Brain microvascular endothelial cell (primary cell): ENCODE data around the gene GRB2.
"Not testable (repeated sequence)": the region's sequence is repeated elsewhere in the genome, so short reads cannot be mapped to it uniquely, and the experiment has no call there.

Experiments used
- DNase-seq: peaks from one replicate; pipeline ENCODE4 v3.0.0-alpha.2; 2020
- H3K27ac ChIP-seq: fragments of 250-450 bp; sonication (Bioruptor Pico); 2 replicates; pipeline ENCODE4 v1.5.1; 2020; ENCODE audit warnings: mild to moderate bottlenecking, moderate library complexity
- H3K27me3 ChIP-seq: fragments of 250-450 bp; sonication (Bioruptor Pico); replicated peaks from 2 replicates; pipeline ENCODE4 v1.5.1; 2020; ENCODE audit warnings: mild to moderate bottlenecking
- H3K36me3 ChIP-seq: fragments of 250-450 bp; sonication (Bioruptor Pico); replicated peaks from 2 replicates; pipeline ENCODE4 v1.5.1; 2020; ENCODE audit warnings: mild to moderate bottlenecking
- H3K4me3 ChIP-seq: 2 replicates; pipeline ENCODE4 v1.5.1; 2011; ENCODE audit warnings: low read depth, mild to moderate bottlenecking, control low read depth, low read length, moderate library complexity
- CTCF ChIP-seq: IDR thresholded peaks from 2 replicates; pipeline ENCODE4 v1.5.1; 2011; ENCODE audit warnings: low read depth, mild to moderate bottlenecking, moderate library complexity, low read length, control low read depth, inconsistent platforms; ENCODE audit errors: missing control alignments
- in situ Hi-C: cut with HindIII; loops from 2 replicates; pipeline ENCODE4 v1.10.0; 2017; ENCODE audit warnings: low sequenced_read_pairs, low pct_ligation_motif_present

GRB2 gene

DNA sequence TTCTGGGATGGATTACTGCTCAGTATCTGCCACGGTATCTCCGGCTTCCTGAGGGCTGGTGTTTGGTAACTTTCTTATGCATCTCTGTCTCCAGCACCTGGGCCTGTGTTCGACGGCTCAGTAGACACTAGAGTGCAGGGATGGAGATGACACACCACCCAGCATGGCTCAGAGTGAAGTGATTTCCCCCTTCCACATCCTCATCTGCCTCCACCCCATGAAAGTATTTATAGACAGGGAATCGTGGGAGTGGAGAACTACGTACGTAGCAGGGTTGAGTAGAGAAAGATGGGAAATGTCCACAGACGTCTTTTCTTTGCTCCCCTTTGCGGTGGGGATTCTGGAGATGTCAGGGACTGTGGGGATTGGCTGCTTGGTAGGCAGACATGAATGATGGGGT lies 104.4 kb downstream of the GRB2 start:
- no peak for TF ChIP-seq CTCF
- in situ Hi-C loops, result no loop called here
- H3K36me3 ChIP-seq, result no peaks in the 10 kb centered on the region
- DNase-seq, result no peak
- H3K27ac ChIP-seq, result no peak overlapping the region
- H3K27me3 ChIP-seq, result no peaks in the 10 kb centered on the region
- H3K4me3 ChIP-seq, result no peak overlapping the region

GRCh38 chr17:75300280-75300679 lies 105.2 kb downstream of the GRB2 start:
- no peak for DNase-seq
- no peak overlapping the region for H3K4me3 ChIP-seq
- H3K36me3 ChIP-seq, result no peaks in the 10 kb centered on the region
- H3K27me3 ChIP-seq, result no peaks in the 10 kb centered on the region
- TF ChIP-seq CTCF, result no peak
- in situ Hi-C loops, result no loop called here
- H3K27ac ChIP-seq, result no peak overlapping the region

- Histone ChIP-seq H3K27ac (no peak overlapping the region), H3K4me3 (no peak overlapping the region), H3K36me3 (no peaks in the 10 kb centered on the region), H3K27me3 (no peaks in the 10 kb centered on the region)
- in situ Hi-C loops, result no loop called here
- TF ChIP-seq CTCF, result no peak
- DNase-seq, result no peak
These were observed 110.0 kb downstream of the GRB2 start for GRCh38 chr17:75295201-75296158.

DNA sequence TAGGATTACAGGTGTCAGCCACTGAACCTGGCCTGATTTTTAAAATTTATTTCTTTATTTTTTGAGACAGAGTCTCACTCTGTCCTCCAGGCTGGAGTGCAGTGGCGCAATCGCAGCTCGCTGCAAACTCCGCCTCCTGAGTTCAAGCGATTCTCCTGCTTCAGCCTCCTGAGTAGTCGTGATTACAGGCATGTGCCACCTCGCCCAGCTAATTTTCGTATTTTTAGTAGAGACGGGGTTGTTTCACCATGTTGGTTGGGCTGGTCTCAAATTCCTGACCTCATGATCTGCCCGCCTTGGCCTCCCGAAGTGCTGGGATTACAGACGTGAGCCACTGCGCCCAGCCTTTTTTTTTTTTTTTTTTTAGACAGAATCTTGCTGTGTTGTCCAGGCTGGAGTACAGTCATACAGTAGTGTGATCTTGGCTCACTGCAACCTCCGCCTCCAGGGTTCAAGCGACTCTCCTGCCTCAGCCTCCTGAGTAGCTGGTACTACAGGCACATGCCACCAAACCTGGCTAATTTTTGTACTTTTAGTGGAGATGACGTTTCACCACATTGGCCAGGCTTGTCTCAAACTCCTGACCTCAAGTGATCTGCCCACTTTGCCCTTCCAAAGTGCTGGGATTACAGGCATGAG lies 112.5 kb downstream of the GRB2 start:
- H3K27me3 ChIP-seq, in situ Hi-C loops, DNase-seq, H3K36me3 ChIP-seq, H3K27ac ChIP-seq, H3K4me3 ChIP-seq: not testable (repeated sequence)

DNA sequence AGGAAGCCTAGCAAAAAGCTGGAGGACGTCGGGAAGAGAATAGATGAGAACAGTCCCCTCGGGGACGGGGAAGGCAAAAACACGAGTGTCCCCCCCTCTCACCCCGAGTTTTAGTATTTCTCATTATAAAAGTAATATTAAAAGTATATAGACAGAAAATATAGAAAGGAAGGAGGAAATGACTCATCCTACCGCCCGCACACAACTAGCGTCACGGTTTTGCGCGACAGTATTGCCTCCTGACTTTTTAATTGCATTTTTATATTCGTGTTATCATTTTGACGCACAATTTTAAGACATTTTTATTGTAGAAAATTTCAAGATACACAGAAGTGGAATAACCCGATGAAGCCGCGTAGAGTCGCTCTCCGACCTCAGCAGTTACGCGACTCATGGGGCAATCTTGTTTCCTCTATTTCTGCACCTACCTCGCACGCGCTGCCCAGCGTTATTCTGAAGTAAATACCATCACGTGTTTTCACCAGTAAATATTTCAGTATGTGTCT lies 115.6 kb downstream of the GRB2 start:
- DNase-seq, result peak; percentile 53
- Histone ChIP-seq H3K27me3 (no peaks in the 10 kb centered on the region), H3K27ac (peak overlapping the region; percentile 97), H3K36me3 (peaks cover 7% of the 10 kb centered on the region), H3K4me3 (peak overlapping the region; percentile 87)
- in situ Hi-C loops, result no loop called here
- TF ChIP-seq CTCF, result peak; percentile 27

DNA sequence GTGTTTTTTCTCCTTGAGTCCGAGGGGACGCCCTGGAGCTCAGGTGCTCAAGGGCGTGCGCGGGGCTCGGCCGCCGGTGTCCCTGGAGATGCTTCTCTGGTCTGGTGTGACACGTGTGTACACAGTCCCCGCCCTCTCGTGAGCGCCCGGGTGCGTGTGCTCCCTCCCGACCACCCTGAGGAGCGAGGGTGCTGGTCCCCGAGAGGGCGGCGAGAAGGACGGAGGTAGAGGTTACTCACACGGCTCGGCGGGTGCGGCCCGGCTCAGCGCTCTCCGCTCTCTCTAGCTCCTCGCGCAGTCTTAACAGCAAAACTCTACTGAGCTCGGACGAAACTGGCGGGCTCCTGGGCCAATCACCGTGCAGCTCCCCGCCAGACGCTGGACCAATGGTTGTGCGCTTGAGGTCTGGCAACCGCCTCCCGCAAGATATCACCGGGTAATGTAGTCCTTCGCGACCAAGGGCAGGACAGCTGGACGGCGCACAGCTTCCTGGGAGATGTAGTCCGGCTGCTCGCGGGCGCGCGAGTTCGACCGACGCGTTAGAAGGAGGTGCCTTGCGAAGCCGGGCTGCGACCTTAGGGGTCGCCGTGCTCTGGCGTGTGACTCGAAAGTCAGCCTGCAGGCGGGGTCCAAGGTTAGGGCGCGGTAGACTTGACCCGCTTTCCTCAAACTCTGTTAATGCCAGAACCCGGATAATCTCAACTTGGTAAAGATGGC lies 116.2 kb downstream of the GRB2 start, which contains the start of gene SLC25A19:
Gene SLC25A19, minus strand, starts transcription at position 319 of the 717 bp plus-strand sequence. CDS start 2,669 bp downstream, outside the sequence.
- peak; percentile 23 for TF ChIP-seq CTCF
- peak within 1 kb of the TSS; percentile 87 for H3K4me3 ChIP-seq
- H3K36me3 ChIP-seq, result peaks cover 7% of the 10 kb centered on the region
- in situ Hi-C loops, result no loop called here
- H3K27me3 ChIP-seq, result no peaks in the 10 kb centered on the region
- H3K27ac ChIP-seq, result peak within 1 kb of the TSS; percentile 97
- DNase-seq, result peak; percentile 100
